A673 (cell line): Measurements from ENCODE around the gene DNPH1. TPM values are rescaled to one million over a fixed set of nuclear protein-coding genes. Genes with fewer than 3 reads are reported as not detected.
A peak's percentile ranks its signal among the peaks of the same experiment; 100 is the strongest.

ENCODE experiments used
- Bru-seq: library from RNA; stranded (reverse); fragments of 400-500 nt; gene quantifications from one replicate; lab custom pipeline; 2021; lab: Mats Ljungman, UMichigan
- BruChase-seq, 2 experiments: library from RNA; stranded (reverse); fragments of 400-500 nt; gene quantifications; one replicate each; lab custom pipeline; 2021; lab: Mats Ljungman, UMichigan
- BruUV-seq: library from RNA; stranded (reverse); fragments of 400-500 nt; replicated peaks from 2 replicates; lab custom pipeline; 2021; lab: Mats Ljungman, UMichigan
- CTCF ChIA-PET: fragments of 300-600 bp; sonication (Branson Sonifier 250); formaldehyde crosslinking; loops from one replicate; lab custom pipeline; 2022; ENCODE audit warnings: antibody characterized with exemption; lab: Charles Lee
- POLR2A ChIA-PET: fragments of 300-600 bp; sonication (Branson Sonifier 250); formaldehyde crosslinking; loops from one replicate; lab custom pipeline; 2022; ENCODE audit warnings: antibody characterized with exemption; ENCODE audit not compliant: low non-redundant PET; lab: Charles Lee
- DNase-seq: peaks from one replicate; pipeline ENCODE4 v3.0.0-alpha.2; 2015; ENCODE audit warnings: low spot score
- H3K27ac ChIP-seq: fragments of 200-600 bp; sonication (generic); 2 replicates; pipeline ENCODE4 v1.5.1; 2016; ENCODE audit warnings: mixed run types, low read depth, mild to moderate bottlenecking, mixed read lengths, antibody characterized with exemption, low read length; ENCODE audit not compliant: poor library complexity, severe bottlenecking
- H3K27me3 ChIP-seq: fragments of 200-600 bp; sonication (generic); replicated peaks from 2 replicates; pipeline ENCODE4 v1.6.1; 2017; ENCODE audit warnings: mixed run types, low read depth, mild to moderate bottlenecking, mixed read lengths, antibody characterized with exemption, low read length; ENCODE audit not compliant: insufficient read depth, poor library complexity
- H3K36me3 ChIP-seq: fragments of 200-600 bp; sonication (generic); 2 replicates; pipeline ENCODE4 v1.6.1; 2016; ENCODE audit warnings: mixed run types, mild to moderate bottlenecking, mixed read lengths, antibody characterized with exemption, low read length; ENCODE audit not compliant: insufficient read depth, poor library complexity, severe bottlenecking
- H3K4me1 ChIP-seq: fragments of 200-600 bp; sonication (generic); 2 replicates; pipeline ENCODE4 v1.6.1; 2017; ENCODE audit warnings: mixed run types, mild to moderate bottlenecking, mixed read lengths, antibody characterized with exemption, low read length; ENCODE audit not compliant: insufficient read depth, poor library complexity, severe bottlenecking
- H3K4me3 ChIP-seq: fragments of 200-600 bp; sonication (generic); 2 replicates; pipeline ENCODE4 v1.5.1; 2016; ENCODE audit warnings: low read depth, mixed run types, mild to moderate bottlenecking, mixed read lengths, low read length; ENCODE audit not compliant: poor library complexity, severe bottlenecking
- H3K9me3 ChIP-seq: fragments of 200-600 bp; sonication (generic); 2 replicates; pipeline ENCODE4 v1.6.1; 2016; ENCODE audit warnings: mixed run types, low read depth, mild to moderate bottlenecking, mixed read lengths, antibody characterized with exemption, low read length; ENCODE audit not compliant: poor library complexity, severe bottlenecking
- EZH2 ChIP-seq: fragments of 200-600 bp; sonication (generic); IDR thresholded peaks from 2 replicates; pipeline ENCODE4 v1.6.1; 2017; ENCODE audit warnings: borderline replicate concordance, low read depth, mild to moderate bottlenecking, mixed read lengths, antibody characterized with exemption, low read length; ENCODE audit not compliant: poor library complexity, severe bottlenecking
- intact Hi-C: fragments of 100-400 bp; cut with micrococcal nuclease; formaldehyde crosslinking; loops from one replicate; pipeline ENCODE4 v1.10.0; 2022; ENCODE audit not compliant: unreplicated experiment
- long read RNA-seq: library from polyadenylated mRNA; stranded (forward); transcript quantifications from one replicate; pipeline ENCODE4 v2.0.0, GENCODE V29; 2022
- total RNA-seq: library from RNA; stranded (reverse); gene quantifications from 2 replicates; pipeline ENCODE4 v1.2.3, GENCODE V29; 2021
- TF ChIP-seq, protein P1 (sequence below): fragments of 300-800, 200-600 bp; sonication (generic); conservative IDR thresholded peaks from 2 replicates; pipeline ENCODE4 v1.5.1; 2017; ENCODE audit warnings: low read depth, mild to moderate bottlenecking, antibody characterized with exemption, low read length, moderate library complexity, mixed read lengths

The DNPH1 gene, protein sequence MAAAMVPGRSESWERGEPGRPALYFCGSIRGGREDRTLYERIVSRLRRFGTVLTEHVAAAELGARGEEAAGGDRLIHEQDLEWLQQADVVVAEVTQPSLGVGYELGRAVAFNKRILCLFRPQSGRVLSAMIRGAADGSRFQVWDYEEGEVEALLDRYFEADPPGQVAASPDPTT
- total RNA-seq (55.1 and 69.4 TPM in 2 replicates), Bru-seq, nascent RNA (percentile 71 among the genes with signal in this experiment), BruChase-seq, experiment 1, labeled RNA remaining after a 2-hour chase (percentile 60 among the genes with signal in this experiment), BruChase-seq, experiment 2, labeled RNA remaining after a 6-hour chase (percentile 69 among the genes with signal in this experiment)
- long read RNA-seq, transcript DNPH1-201 (4 exons, 657 nt), result major isoform, 132 of 188 reads
- long read RNA-seq, transcript DNPH1-202 (3 exons, 796 nt), result minor isoform, 41 of 188 reads
- long read RNA-seq, partial matches to known transcripts, result 4 of 188 reads
- long read RNA-seq, other reads (novel, unspliced or antisense), result 9 of 188 reads

DNA sequence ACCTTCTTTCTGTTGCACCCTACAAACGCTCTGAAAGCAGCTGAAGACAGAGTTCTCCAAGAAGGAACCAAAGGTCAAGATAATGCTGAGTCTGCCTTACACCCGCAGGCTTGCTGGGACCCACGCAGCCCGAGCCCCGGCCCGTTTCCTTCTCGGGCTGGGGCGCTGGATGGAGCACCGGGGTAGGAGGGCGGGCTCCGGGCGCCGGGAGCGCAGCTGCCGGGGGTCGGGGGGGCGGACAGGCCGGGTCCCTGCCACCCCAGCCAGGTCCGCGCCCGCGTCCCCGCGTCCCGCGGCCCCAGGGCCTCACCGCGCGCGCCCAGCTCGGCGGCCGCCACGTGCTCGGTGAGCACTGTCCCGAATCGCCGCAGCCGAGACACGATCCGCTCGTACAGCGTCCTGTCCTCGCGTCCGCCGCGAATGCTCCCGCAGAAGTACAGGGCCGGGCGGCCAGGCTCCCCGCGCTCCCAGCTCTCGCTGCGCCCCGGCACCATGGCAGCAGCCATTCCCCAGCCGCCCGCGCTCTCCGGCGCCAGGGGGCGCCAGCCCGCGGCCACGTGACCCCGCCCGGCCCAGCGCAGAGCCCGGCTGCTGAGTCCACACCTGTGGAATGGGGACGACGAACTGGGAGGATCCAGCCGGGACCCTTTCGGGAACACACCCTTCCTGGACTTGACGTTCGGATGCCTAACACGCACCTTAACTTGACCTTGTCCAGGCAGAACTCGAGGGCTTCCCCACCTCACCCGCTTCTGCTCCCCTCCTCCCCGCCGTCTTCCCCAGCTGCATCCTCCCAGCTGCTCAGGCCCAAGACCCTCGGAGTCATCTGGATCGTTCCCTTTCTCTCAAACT lies at the start of gene DNPH1:
Gene DNPH1 (minus strand): TSS at position 531 of the 852 bp plus-strand sequence. CDS start 25 bp downstream, at position 506.
- H3K27ac ChIP-seq, result peak within 1 kb of the TSS; percentile 83

DNA sequence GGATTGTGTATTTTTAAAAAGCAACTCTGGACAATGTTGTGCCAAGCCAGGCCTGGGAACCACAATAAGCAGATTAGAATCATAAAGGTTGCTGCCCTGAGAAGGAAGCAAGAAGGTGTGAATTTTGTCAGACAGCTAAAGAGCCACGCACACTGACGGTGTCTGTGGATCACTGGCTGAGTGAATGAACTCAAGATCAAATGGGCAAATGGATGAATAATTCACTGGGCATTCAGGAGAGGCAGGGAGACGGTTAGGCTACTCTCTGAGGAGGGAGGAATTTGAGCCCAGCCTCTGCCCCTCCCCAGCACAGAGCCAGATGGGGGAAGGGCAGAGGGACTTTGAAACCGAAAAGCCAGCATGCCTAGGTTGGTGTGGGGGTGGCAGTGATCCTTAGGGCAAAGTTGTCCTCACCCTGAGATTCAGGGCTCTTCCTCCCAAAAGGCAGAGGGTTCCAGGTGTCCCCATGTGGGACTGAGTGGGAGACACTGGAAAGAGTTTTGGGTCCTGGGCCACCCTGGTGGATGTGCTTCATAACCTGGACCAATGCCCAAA lies 49.3 kb upstream of the DNPH1 start:
- Histone ChIP-seq H3K36me3 (no peaks in the 10 kb centered on the region), H3K4me3 (no peak overlapping the region), H3K4me1 (peaks cover 4% of the 10 kb centered on the region), H3K27ac (no peak overlapping the region), H3K9me3 (no peaks in the 10 kb centered on the region), H3K27me3 (no peaks in the 10 kb centered on the region)
- ChIA-PET POLR2A (no interaction called here), CTCF (interaction anchor here (0.6 kb wide), 1 partner anchor 223 kb away, joined by 6 read pairs; no protein-coding TSS in a partner anchor)
- TF ChIP-seq EZH2, result no peak
- TF ChIP-seq, protein P1, sequence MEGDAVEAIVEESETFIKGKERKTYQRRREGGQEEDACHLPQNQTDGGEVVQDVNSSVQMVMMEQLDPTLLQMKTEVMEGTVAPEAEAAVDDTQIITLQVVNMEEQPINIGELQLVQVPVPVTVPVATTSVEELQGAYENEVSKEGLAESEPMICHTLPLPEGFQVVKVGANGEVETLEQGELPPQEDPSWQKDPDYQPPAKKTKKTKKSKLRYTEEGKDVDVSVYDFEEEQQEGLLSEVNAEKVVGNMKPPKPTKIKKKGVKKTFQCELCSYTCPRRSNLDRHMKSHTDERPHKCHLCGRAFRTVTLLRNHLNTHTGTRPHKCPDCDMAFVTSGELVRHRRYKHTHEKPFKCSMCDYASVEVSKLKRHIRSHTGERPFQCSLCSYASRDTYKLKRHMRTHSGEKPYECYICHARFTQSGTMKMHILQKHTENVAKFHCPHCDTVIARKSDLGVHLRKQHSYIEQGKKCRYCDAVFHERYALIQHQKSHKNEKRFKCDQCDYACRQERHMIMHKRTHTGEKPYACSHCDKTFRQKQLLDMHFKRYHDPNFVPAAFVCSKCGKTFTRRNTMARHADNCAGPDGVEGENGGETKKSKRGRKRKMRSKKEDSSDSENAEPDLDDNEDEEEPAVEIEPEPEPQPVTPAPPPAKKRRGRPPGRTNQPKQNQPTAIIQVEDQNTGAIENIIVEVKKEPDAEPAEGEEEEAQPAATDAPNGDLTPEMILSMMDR, result no peak
- intact Hi-C loops, result no loop called here
- no peak for DNase-seq
- BruUV-seq, result no TSS peak

More for the DNA sequence above, at the start of gene DNPH1:
- no TSS peak for BruUV-seq
- H3K4me1 ChIP-seq, result no peaks in the 10 kb centered on the region
- peaks cover 9% of the 10 kb centered on the region for H3K36me3 ChIP-seq
- H3K27me3 ChIP-seq, result no peaks in the 10 kb centered on the region
- DNase-seq, result peak; percentile 79
- CTCF ChIA-PET, result interaction anchor here (0.6 to 1.3 kb wide), 8 partner anchors 9 to 844 kb away, joined by 3 to 6 read pairs (median 4); partner anchors contain the start of gene ZNF318
- intact Hi-C loops, result no loop called here
- no peaks in the 10 kb centered on the region for H3K9me3 ChIP-seq
- POLR2A ChIA-PET, result interaction anchor here (0.6 kb wide), 2 partner anchors 9 to 492 kb away, joined by 3 to 6 read pairs; no protein-coding TSS in a partner anchor
- TF ChIP-seq, protein P1, result peak; percentile 64
- TF ChIP-seq EZH2, result no peak
- peak within 1 kb of the TSS; percentile 72 for H3K4me3 ChIP-seq
